Fibroblast of gingiva (primary cell): ENCODE data around the gene TBCB.
A peak's percentile ranks its signal among the peaks of the same experiment; 100 is the strongest.
"Not testable (repeated sequence)": the region's sequence is repeated elsewhere in the genome, so short reads cannot be mapped to it uniquely, and the experiment has no call there.

Source experiments
- DNase-seq: peaks from one replicate; pipeline ENCODE4 v3.0.0-alpha.2; 2011; ENCODE audit warnings: low read depth

Gene TBCB

DNA sequence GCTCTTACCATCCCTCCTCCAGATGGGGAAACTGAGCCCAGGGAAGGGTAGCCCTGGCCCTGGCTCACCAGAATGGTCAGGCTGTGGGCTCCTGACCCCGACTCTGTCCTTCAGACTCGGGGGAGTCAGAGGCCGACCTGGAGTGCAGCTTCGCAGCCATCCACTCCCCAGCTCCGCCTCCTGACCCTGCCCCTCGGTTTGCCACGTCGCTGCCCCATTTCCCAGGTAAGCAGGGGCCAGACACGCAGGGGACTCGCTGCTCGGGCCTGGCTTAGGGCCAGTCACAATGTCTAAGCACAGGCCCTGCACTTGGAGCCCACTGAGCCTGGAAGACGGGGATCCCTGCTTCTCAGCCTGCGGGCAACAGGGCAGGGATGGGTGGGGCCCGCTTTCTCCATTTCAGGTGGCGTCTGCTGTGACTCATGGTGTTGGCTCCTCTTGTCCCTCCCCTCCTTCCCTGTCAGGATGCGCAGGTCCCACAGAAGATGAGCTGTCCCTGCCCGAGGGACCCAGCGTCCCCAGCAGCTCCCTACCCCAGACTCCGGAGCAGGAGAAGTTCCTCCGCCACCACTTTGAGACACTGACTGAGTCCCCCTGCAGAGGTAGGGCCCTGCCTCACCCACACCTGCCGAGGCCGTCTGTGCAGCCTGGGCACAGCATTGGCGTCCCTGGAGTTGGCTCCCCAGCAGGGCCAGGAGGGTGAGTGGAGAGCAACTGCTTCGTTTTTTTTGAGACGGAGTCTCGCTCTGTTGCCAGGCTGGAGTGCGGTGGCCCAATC is 13.5 kb upstream of the TBCB start:
- no peak for DNase-seq

DNA sequence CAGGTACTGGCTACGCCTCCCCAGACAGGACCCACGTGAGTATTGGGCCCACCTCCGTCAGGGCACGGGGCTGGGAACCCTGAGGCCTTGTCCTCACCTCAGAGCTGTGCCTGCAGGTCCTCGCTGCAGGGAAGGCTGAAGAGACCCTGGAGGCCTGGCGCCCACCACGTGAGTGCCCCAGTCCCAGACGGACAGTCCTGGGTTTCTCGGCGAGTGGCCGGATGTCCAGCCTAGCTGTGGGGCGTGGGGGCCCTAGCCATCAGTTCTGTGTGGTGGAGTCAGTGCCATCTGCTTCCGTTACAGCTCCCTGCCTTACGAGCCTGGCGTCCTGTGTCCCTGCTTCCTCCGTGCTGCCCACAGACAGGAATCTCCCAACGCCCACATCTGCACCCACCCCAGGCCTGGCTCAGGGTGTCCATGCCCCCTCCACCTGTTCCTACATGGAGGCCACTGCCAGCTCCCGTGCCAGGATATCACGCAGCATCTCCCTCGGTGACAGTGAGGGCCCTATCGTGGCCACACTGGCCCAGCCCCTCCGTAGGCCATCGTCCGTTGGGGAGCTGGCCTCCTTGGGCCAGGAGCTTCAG is 12.1 kb upstream of the TBCB start:
- no peak for DNase-seq

GRCh38 chr19:36103842-36104552 is 11.3 kb upstream of the TBCB start:
- DNase-seq, result no peak

- DNase-seq, result no peak
Measured at GRCh38 chr19:36106441-36106840, 8.8 kb upstream of the TBCB start.

DNA sequence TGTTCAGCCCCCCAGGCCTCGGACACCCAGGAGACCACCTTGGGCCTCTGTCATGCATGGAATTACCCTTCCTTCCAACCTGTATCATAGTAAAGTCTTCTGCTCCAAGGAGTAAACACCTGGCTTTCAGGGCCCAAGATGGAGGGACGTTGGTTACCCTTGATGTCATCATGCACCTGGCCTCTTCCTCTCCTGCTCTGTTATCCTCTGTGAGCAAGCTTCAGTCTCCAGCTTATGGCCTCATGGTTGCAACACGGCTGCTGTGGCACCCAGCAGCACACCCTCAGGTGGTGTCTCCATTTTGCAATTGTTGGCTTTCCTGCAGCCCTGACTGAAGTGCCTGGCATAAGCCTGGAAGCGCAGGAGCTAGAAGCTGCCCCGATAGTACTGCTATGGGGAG is 8.3 kb upstream of the TBCB start:
- no peak for DNase-seq

DNA sequence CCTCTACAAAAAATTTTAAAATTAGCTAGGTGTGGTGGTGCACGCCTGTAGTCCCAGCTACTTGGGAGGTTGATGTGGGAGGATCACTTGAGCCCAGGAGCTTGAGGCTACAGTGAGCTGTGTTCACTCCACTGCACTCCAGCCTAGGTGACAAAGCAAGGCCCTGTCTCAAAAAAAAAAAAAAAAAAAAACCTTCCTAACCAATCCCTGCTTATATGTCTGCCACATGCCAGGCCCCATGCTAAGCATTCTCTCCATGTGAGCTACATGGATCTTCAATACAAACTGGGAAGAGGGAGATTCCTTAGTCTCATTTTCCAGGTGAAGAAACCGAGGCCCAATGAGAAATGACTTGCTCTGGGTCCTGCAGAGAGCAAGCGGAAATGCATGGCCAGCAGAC is 6.6 kb upstream of the TBCB start:
- DNase-seq, result no peak

- DNase-seq, result no peak
Measured at GRCh38 chr19:36110487-36111199, 4.6 kb upstream of the TBCB start, which contains the start of gene OVOL3. TSS of gene OVOL3 (plus strand) at chr19:36111143. CDS start at chr19:36111203, 60 bp downstream.

DNA sequence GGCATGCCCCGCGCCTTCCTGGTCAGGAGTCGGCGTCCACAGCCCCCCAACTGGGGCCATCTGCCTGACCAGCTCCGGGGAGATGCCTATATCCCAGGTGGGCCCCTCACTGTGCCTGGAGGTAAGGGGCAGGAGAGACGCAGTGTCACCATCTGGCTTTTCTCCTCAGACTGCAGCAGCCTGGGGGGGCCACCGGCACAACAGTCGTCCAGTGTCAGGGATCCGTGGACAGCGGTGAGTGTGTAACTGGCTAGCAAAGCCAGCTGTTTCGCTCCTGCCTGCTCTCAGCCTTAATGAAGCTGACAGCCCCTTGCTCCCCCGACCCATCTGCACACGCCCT is 4.1 kb upstream of the TBCB start:
- DNase-seq, result no peak

- DNase-seq, result no peak
Measured at GRCh38 chr19:36112678-36113077, 2.6 kb upstream of the TBCB start.

DNA sequence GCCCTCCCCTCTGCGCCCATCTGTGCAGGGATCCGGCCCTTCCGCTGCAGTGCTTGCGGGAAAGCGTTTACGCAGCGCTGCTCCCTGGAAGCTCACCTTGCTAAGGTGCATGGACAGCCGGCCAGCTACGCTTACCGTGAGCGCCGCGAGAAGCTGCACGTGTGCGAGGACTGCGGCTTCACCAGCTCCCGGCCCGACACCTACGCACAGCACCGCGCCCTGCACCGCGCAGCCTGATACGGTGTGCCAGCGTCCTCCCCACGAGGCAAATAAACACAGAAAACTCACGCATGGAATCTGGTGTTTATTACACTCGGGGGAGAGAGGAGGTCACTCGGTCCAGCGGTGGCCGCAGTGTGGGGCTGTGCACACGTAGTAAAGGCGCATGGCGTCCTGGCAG is 1.8 kb upstream of the TBCB start:
- DNase-seq, result no peak

DNA sequence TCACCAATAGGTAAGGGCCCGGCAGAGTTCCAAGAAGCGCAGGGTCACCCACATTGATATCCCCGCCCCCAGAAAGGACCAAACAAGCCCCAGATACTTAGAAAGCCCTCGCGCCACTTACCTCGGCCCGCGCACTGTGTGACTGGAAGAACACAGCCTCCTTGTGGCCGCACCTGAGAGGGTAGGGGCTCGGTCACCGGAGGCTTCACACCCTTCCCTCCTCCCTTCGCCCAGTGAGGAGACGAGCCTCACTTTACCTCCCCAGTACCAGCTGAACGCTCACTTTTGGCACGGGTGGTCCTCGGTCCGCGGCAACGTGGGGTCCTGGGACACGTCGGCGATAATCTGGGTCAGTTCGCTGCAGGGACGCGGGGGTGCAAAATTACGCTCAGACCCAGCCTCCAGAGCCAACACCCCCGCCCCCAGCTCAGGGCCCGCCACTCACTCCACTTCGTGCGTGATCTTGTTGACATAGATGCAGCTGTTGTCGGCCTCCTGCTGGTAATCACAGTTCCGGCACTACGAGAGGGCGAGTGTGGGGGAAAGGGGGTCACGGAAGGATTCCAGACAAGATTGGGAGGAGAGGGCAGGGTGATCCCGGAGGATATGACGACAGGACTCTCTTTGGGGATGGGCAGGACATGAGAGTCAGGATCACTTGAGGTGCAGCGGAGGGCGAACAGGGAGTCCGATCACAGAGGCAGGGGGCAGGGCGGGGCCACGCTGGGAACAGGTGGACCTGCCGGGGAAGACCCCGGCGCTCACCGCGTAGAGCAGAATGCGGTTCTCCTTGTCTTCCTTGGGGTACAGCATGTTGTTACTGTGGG is 1.2 kb upstream of the TBCB start:
- peak; percentile 38 for DNase-seq

GRCh38 chr19:36114721-36115452 is 381 bp upstream of the TBCB start, which contains the start of gene POLR2I:
TSS of gene POLR2I (minus strand) at chr19:36114875. CDS start at chr19:36114856, 19 bp downstream.
- DNase-seq, result peak; percentile 100

GRCh38 chr19:36116344-36116637 is 1.0 kb downstream of the TBCB start:
- no peak for DNase-seq

DNA sequence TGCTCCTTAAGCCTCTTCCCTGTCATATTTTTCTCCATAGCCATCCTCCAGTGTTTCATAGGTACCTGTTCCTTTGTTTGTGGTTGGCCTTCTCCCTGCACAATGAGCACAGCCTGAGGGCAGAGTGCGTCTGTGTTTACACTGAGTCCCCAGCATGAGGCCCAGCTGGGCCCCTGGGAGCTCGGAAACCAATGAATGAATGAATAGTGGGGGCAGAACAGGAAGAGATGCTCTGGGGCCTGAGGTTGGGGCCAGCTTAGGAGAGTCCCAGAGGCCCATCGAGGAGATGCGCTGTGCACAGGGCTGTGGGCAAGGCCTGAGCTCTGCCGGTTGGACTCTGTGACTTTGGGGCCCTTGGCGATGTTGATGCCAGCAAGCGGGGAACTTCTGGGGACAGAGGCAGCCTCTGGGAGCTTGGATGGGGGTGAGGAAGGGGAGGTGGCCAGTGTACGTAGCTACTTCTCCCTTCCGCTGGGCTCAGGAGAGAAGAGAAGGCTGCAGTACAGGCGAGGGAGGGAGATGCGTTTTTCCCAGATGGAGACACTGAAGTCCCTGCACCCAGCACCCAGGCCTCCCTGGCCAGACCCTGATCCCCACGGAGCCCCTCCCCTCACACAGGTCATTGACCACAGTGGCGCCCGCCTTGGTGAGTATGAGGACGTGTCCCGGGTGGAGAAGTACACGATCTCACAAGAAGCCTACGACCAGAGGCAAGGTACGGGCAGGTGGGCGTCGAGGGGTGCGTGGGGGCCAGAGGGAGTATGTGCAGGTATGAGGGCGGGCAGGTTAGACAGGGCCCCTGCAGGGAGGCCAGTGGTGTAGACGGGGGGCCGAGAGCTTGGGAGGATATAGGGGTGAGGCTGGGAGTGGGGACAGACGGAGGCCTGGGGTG is 5.1 kb downstream of the TBCB start:
- DNase-seq, result no peak

DNA sequence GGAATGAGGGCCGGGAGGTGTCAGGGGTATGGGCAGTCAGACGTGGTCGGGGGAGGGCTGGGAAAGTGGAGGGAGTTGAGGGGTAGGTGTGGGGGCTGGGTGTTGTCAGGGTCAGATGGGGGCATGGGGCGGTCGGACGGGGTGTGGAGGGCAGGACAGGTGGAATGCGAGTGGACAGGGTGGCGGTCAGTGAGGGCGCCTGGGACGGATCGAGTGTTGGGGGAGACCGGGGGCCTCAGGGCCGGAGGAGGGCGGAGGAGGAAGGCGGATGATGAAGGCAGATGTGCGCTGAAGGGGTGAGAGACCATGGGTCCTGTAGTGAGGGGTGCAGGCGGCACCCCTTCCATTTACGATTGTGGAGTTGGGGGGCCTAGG is 5.7 kb downstream of the TBCB start:
- DNase-seq, result no peak

- no peak for DNase-seq
Measured at GRCh38 chr19:36121486-36122124, 6.3 kb downstream of the TBCB start.

GRCh38 chr19:36125557-36125956 is 10.3 kb downstream of the TBCB start:
- no peak for DNase-seq

DNA sequence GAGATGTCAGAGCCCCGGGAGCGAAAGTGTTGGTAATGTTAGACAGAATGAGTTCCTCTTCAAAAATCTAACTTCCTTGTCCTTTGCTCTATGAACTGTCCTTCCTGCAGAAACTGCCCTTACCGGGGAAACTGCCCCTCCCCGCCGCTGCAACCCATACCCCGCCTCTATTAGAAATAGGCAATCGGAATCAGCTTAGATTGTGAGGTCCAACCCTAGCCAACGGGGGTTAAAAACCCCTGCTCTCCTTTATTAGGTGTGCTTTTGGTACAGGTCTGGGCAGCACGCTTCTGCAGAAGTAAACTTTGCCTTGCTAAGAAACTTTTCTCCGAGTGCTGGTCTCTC is 13.1 kb downstream of the TBCB start:
- no peak for DNase-seq

GRCh38 chr19:36131221-36131620 is 16.0 kb downstream of the TBCB start:
- DNase-seq, result not testable (repeated sequence)

DNA sequence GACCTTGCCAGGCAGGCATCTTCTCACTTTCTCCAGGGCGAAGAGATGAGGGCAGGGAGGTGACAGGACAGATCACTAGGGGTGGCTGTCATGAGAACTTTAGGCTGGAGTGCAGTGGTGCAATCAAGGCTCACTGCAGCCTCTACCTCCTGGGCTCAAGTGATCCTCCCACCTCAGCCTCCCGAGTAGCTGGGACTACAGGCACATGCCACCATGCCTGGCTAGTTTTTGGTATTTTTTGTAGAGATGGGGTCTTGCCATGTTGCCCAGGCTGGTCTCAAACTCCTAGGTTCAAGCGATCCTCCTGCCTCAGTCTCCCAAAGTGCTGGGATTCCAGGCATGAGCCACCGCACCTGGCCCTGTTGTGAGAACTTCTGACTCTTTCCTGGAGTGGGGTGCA is 19.6 kb downstream of the TBCB start:
- DNase-seq, result not testable (repeated sequence)
